DOHH2 (cell line): Measurements from ENCODE around the gene SAE1.

Experiments used
- H3F3A ChIP-seq: fragments of 200-600 bp; sonication (generic), shearing (Covaris generic); 2 replicates; pipeline ENCODE4 v1.6.0; 2016; ENCODE audit warnings: antibody characterized with exemption, mild to moderate bottlenecking; ENCODE audit not compliant: control insufficient read depth, insufficient read depth
- H3K27ac ChIP-seq: fragments of 200-600 bp; sonication (generic); 2 replicates; pipeline ENCODE4 v1.5.1; 2014; ENCODE audit warnings: low read depth, mild to moderate bottlenecking, low read length, moderate library complexity
- H3K27me3 ChIP-seq: fragments of 200-600 bp; sonication (generic); 2 replicates; pipeline ENCODE4 v1.6.1; 2014; ENCODE audit warnings: mild to moderate bottlenecking, low read length, mixed read lengths; ENCODE audit not compliant: control insufficient read depth
- H3K36me3 ChIP-seq: fragments of 200-600 bp; sonication (generic); 2 replicates; pipeline ENCODE4 v1.6.1; 2014; ENCODE audit warnings: mild to moderate bottlenecking, low read length, moderate library complexity, mixed read lengths; ENCODE audit not compliant: control insufficient read depth
- H3K4me1 ChIP-seq: fragments of 200-600 bp; sonication (generic); 2 replicates; pipeline ENCODE4 v1.6.1; 2014; ENCODE audit warnings: mild to moderate bottlenecking, low read length, mixed read lengths; ENCODE audit not compliant: control insufficient read depth
- H3K4me2 ChIP-seq: fragments of 200-600 bp; sonication (generic); 2 replicates; pipeline ENCODE4 v1.6.0; 2014; ENCODE audit warnings: mild to moderate bottlenecking, low read length, moderate library complexity
- H3K4me3 ChIP-seq: fragments of 200-600 bp; sonication (generic); 2 replicates; pipeline ENCODE4 v1.5.1; 2014; ENCODE audit warnings: mild to moderate bottlenecking, low read length, mixed read lengths
- H3K79me2 ChIP-seq: fragments of 200-600 bp; sonication (generic); 2 replicates; pipeline ENCODE4 v1.6.1; 2014; ENCODE audit warnings: mild to moderate bottlenecking, low read length, mixed read lengths; ENCODE audit not compliant: control insufficient read depth
- H3K9me2 ChIP-seq: fragments of 200-600 bp; sonication (generic); replicated peaks from 2 replicates; pipeline ENCODE4 v1.6.1; 2014; ENCODE audit warnings: mild to moderate bottlenecking, low read length, mixed read lengths; ENCODE audit not compliant: control insufficient read depth
- H3K9me3 ChIP-seq: fragments of 200-600 bp; sonication (generic); 2 replicates; pipeline ENCODE4 v1.6.1; 2014; ENCODE audit warnings: antibody characterized with exemption, low read length, mixed read lengths; ENCODE audit not compliant: control insufficient read depth, insufficient read depth
- H4K20me1 ChIP-seq: fragments of 200-600 bp; sonication (generic); 2 replicates; pipeline ENCODE4 v1.6.0; 2014; ENCODE audit warnings: low read depth, mild to moderate bottlenecking, antibody characterized with exemption, low read length, moderate library complexity; ENCODE audit not compliant: control insufficient read depth, insufficient read depth
- CTCF ChIP-seq: fragments of 200-600 bp; sonication (generic); IDR thresholded peaks from one replicate; pipeline ENCODE4 v1.5.1; 2014; ENCODE audit warnings: antibody characterized with exemption, mild to moderate bottlenecking, low read depth, low read length; ENCODE audit not compliant: poor library complexity, severe bottlenecking
- EZH2phosphoT487 ChIP-seq: fragments of 200-600 bp; sonication (generic); IDR thresholded peaks from 2 replicates; pipeline ENCODE4 v1.6.1; 2017; ENCODE audit warnings: borderline replicate concordance, mild to moderate bottlenecking, antibody characterized with exemption, low read length, moderate library complexity, mixed read lengths

SAE1 gene

GRCh38 chr19:47084879-47085439, 45.7 kb upstream of the SAE1 start:
- no peaks in the 10 kb centered on the region for H3K27me3 ChIP-seq
- H4K20me1 ChIP-seq: no peaks in the 10 kb centered on the region
- H3K79me2 ChIP-seq: peaks cover 1% of the 10 kb centered on the region
- no peak for TF ChIP-seq EZH2phosphoT487
- no peak for TF ChIP-seq CTCF
- H3K4me1 ChIP-seq: no peaks in the 10 kb centered on the region
- no peaks in the 10 kb centered on the region for H3K9me2 ChIP-seq
- H3K27ac ChIP-seq: no peak overlapping the region
- H3K9me3 ChIP-seq: no peaks in the 10 kb centered on the region
- H3K4me2 ChIP-seq: no peak overlapping the region
- peaks cover 91% of the 10 kb centered on the region for H3K36me3 ChIP-seq
- 0 out of 2 replicates have a peak, but pooled peaks cover 3% of the 10 kb centered on the region for H3F3A ChIP-seq
- no peak overlapping the region for H3K4me3 ChIP-seq

- H3K27ac ChIP-seq: no peak overlapping the region
Observed at GRCh38 chr19:47086280-47086679, 44.4 kb upstream of the SAE1 start.

GRCh38 chr19:47089767-47090350, 40.8 kb upstream of the SAE1 start:
- Histone ChIP-seq H4K20me1 (no peaks in the 10 kb centered on the region), H3K4me1 (no peaks in the 10 kb centered on the region), H3K27me3 (no peaks in the 10 kb centered on the region), H3K27ac (no peak overlapping the region), H3K4me3 (no peak overlapping the region), H3K79me2 (peaks cover 40% of the 10 kb centered on the region), H3K4me2 (no peak overlapping the region), H3K36me3 (peaks cover 81% of the 10 kb centered on the region), H3K9me3 (no peaks in the 10 kb centered on the region), H3F3A (no peaks in the 10 kb centered on the region), H3K9me2 (no peaks in the 10 kb centered on the region)
- TF ChIP-seq CTCF (no peak), EZH2phosphoT487 (no peak)

More at GRCh38 chr19:47086280-47086679, 44.4 kb upstream of the SAE1 start:
- Histone ChIP-seq H3K4me3 (no peak overlapping the region), H3K9me3 (no peaks in the 10 kb centered on the region), H3K79me2 (peaks cover 13% of the 10 kb centered on the region), H4K20me1 (no peaks in the 10 kb centered on the region), H3K9me2 (no peaks in the 10 kb centered on the region), H3K4me1 (no peaks in the 10 kb centered on the region), H3F3A (0 out of 2 replicates have a peak, but pooled peaks cover under 1% of the 10 kb centered on the region), H3K27me3 (no peaks in the 10 kb centered on the region), H3K4me2 (no peak overlapping the region), H3K36me3 (peaks cover 91% of the 10 kb centered on the region)
- TF ChIP-seq EZH2phosphoT487 (no peak), CTCF (no peak)
